GM18520 (cell line): ENCODE measurements around the gene SLC34A3.

Source experiments
- ATAC-seq: cut with Tn5 transposase; IDR thresholded peaks from one replicate; pipeline ENCODE4 v1.9.1; 2021; ENCODE audit not compliant: unreplicated experiment

Gene SLC34A3

DNA sequence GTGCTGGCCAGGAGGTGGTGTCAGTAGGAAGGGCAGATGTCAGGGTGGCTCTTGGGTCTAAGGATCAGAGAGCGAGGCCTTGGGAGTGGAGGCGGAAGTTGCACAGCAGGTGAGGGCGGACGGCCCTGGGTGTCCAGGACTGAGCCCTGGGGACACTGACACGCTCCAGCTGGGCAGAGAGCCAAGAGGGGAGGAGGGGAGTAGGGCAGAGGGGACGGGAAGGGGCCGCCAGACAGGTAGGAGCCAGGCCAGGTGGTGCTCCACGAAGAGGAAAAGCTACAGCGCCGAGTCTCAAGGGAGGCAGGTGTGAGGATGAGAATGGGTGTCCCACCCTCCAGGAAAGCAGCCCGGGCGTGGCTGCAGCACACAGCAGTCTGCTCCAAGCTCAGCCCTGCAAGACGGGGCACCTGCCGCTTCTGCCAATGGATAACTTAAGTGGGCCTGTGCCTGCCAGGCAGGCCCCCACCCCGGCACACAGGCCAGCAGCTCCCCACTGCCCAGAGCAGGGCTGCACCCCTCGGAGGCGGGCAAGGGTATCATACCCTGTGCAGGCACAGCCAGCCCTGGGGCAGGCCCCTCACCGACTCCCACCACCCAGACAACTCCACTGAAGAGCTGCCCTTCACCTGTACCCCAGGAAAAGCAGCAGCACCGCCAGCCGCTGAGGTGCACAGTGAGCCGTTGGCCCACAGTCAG is 35.0 kb upstream of the SLC34A3 start:
- ATAC-seq, result no peak

DNA sequence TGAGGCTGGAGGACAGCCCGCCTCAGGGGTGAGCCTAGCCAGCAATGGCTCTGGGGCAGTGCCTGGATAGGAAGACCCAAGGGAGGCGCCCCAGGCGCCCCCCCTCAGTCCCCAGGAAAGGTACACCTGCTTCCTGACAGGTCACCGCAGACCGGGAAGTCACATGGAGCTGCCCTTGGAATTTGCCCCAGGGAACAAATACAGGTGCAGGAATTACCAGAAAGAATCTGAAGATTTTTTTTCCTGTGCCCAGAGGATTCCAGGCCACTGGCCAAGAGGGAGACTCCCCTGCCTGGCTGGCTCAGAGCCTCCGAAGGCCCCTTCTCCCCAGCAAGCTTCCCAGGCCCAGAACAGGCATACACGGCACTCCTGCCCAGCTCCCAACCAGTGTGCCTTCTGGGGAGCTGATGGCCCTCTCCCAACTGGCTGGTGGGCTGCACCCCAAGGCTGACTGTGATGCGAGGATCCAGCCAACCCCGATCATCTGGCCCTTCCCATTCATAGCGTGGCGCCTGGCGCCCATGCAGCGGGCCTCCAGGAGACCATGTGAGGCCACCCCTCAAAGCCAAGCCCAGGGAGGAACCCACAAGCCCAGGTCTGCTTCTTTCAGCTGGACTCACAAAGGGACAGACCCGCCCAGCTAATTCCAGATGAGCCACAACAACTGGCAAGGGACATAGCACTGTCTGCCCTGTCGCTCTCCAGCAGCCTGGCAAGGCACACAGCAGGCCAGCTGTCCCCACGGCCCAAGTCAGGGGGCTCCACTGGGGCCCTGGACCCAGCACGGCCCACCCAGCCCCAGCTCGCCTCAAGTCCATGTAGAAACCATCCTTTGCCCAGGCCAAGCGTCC is 32.4 kb upstream of the SLC34A3 start:
- ATAC-seq, result no peak

GRCh38 chr9:137198902-137199283 is 31.8 kb upstream of the SLC34A3 start:
- no peak for ATAC-seq

GRCh38 chr9:137199411-137200121 is 31.1 kb upstream of the SLC34A3 start:
- ATAC-seq, result no peak

DNA sequence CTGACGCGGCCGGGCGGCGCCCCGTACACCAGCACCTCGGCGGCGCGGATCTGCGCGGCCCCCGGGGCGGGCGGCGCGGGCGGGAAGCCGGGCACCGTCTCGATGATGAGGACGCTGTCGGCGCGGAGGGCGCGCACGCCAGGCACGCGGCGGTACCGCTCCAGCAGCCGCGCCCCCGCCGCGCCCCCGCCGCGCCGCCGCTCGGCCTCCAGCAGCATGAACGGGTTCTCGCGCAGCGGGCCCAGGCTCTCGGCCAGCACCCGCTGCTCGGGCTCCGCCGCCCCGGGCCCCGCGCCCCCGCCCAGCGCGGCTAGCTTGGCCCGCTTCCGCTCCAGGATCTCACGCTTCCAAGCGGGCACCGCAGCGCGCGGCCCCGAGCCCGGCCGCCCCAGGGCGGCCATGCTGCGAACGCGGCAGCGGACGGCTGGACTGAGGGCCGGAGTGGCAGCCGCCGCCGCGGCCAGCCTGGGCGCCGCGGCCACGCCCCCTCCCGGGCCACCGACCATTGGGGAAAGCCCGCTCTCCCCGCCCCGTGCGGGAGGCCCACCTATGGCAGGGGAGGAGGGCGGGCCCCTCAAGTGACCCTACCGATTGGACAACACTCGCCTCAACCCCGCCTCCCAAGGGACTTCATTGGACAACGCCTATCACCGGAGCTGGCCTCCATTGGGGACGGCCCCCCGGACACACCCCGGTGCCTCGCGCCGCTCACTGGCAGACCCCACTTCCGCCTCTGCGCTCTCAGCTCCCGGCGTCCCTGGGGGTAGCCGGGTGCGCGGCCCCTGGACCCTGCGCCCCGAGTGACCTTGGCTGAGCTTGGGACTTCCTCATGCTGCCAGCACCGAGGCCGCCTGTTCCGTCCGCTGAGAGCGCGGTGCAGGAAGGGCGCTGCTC is 30.1 kb upstream of the SLC34A3 start, which contains the start of gene TPRN:
TSS of gene TPRN (minus strand) at position 431 of the 894 bp plus-strand sequence. CDS start at position 401, 30 bp downstream.
- peak; percentile 88 for ATAC-seq

GRCh38 chr9:137201205-137201868 is 29.4 kb upstream of the SLC34A3 start:
- no peak for ATAC-seq

- no peak for ATAC-seq
Measured at GRCh38 chr9:137202966-137203365, 27.7 kb upstream of the SLC34A3 start.

GRCh38 chr9:137204731-137205125 is 26.0 kb upstream of the SLC34A3 start:
- ATAC-seq, result no peak

- ATAC-seq, result peak; percentile 31
Measured at GRCh38 chr9:137205126-137206069, 25.3 kb upstream of the SLC34A3 start, which contains the start of the genes NDOR1 and TMEM203. NDOR1 (plus strand) TSS chr9:137205700; CDS start chr9:137205778, 78 bp downstream. TMEM203 (minus strand) TSS chr9:137205648; CDS start chr9:137205414, 234 bp downstream.

GRCh38 chr9:137206602-137207001 is 24.1 kb upstream of the SLC34A3 start:
- no peak for ATAC-seq

GRCh38 chr9:137211532-137211931 is 19.2 kb upstream of the SLC34A3 start:
- no peak for ATAC-seq

GRCh38 chr9:137212520-137212919 is 18.2 kb upstream of the SLC34A3 start:
- no peak for ATAC-seq

DNA sequence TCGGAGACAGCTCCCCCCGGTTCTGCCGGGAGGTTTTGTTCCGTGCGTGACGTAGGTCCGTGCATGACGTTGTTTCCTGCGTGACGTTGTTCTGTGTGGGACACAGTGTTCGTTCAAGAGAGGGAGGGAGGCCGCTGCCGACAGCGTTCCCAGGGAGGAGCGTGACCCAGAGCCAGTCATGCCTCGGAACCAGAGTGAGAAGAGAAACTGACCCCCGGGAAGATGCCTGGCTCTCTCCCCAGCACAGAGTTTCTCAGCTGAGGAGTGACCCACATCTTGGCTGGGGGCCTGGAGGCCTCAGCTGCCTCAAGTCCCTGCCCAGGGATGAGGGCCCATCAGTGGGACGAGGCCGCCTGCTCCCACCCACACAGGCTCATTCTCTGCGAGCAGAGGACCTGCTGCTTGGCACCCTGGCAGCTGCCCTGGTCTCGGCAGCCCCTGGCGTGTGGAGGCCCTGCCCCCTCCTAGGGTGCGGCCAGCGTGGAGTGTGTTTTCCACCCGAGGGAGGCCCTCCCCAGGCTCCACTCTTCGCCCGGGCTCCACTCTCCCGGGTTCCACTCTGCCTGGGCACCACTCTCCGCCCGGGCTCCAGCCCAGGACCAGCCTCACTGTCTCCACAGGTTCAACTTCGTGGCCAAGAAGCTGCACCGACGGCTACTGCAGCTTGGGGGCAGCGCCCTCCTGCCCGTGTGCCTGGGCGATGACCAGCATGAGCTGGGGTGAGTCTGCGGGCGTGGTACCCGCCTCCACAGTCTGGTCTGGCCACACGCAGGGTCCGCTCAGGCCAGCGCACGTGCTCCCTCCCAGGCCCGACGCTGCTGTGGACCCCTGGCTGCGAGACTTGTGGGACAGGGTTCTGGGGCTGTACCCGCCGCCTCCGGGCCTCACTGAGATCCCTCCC is 17.3 kb upstream of the SLC34A3 start:
- no peak for ATAC-seq

GRCh38 chr9:137214620-137215019 is 16.1 kb upstream of the SLC34A3 start:
- no peak for ATAC-seq

GRCh38 chr9:137215196-137215986 is 15.3 kb upstream of the SLC34A3 start:
- ATAC-seq, result no peak

- ATAC-seq, result no peak
Measured at GRCh38 chr9:137216188-137216965, 14.3 kb upstream of the SLC34A3 start.
